H9 (cell line): ENCODE measurements around the gene CSTPP1. TPM values are rescaled to one million over a fixed set of nuclear protein-coding genes. Genes with fewer than 3 reads are reported as not detected.
"Not testable (repeated sequence)": the region's sequence is repeated elsewhere in the genome, so short reads cannot be mapped to it uniquely, and the experiment has no call there.

Experiments used
- DNase-seq: peaks from one replicate; pipeline ENCODE4 v3.0.0-alpha.2; 2017
- H2AFZ ChIP-seq: one replicate; pipeline ENCODE4 v1.6.1; 2013; ENCODE audit warnings: mild to moderate bottlenecking, low read length, control low read depth, moderate library complexity
- H2AK5ac ChIP-seq: 2 replicates; pipeline ENCODE4 v1.6.1; 2013; ENCODE audit warnings: low read length, control low read depth, mixed read lengths; ENCODE audit not compliant: insufficient read length
- H2BK120ac ChIP-seq: one replicate; pipeline ENCODE4 v1.6.1; 2013; ENCODE audit warnings: low read depth, mild to moderate bottlenecking, low read length, control low read depth, inconsistent platforms; ENCODE audit not compliant: poor library complexity, severe bottlenecking
- H2BK12ac ChIP-seq: 2 replicates; pipeline ENCODE4 v1.6.1; 2013; ENCODE audit warnings: low read length, control low read depth, mixed read lengths, low read depth; ENCODE audit not compliant: insufficient read length
- H2BK15ac ChIP-seq: 2 replicates; pipeline ENCODE4 v1.6.1; 2013; ENCODE audit warnings: low read depth, low read length, control low read depth
- H2BK20ac ChIP-seq: one replicate; pipeline ENCODE4 v1.6.1; 2013; ENCODE audit warnings: low read depth, mild to moderate bottlenecking, low read length, control low read depth, inconsistent platforms; ENCODE audit not compliant: poor library complexity, severe bottlenecking
- H2BK5ac ChIP-seq: 2 replicates; pipeline ENCODE4 v1.6.1; 2013; ENCODE audit warnings: low read length, control low read depth, mixed read lengths; ENCODE audit not compliant: insufficient read length
- H3K14ac ChIP-seq: 2 replicates; pipeline ENCODE4 v1.6.1; 2013; ENCODE audit warnings: low read length, control low read depth; ENCODE audit not compliant: insufficient read depth
- H3K18ac ChIP-seq: 2 replicates; pipeline ENCODE4 v1.6.1; 2013; ENCODE audit warnings: low read depth, mild to moderate bottlenecking, mixed read lengths, low read length, control low read depth; ENCODE audit not compliant: insufficient read length
- H3K23ac ChIP-seq: 2 replicates; pipeline ENCODE4 v1.6.1; 2013; ENCODE audit warnings: low read length, control low read depth, mixed read lengths, low read depth; ENCODE audit not compliant: insufficient read length
- H3K23me2 ChIP-seq: 2 replicates; pipeline ENCODE4 v1.6.1; 2013; ENCODE audit warnings: low read depth, mild to moderate bottlenecking, mixed read lengths, low read length, control low read depth; ENCODE audit not compliant: insufficient read length, poor library complexity, severe bottlenecking
- H3K27ac ChIP-seq: 2 replicates; pipeline ENCODE4 v1.5.1; 2013; ENCODE audit warnings: low read length, control low read depth, mixed read lengths, low read depth; ENCODE audit not compliant: insufficient read length
- H3K27me3 ChIP-seq: 2 replicates; pipeline ENCODE4 v1.6.1; 2013; ENCODE audit warnings: low read length, control low read depth, inconsistent platforms; ENCODE audit not compliant: insufficient read depth
- H3K4ac ChIP-seq: 2 replicates; pipeline ENCODE4 v1.6.1; 2013; ENCODE audit warnings: low read depth, mild to moderate bottlenecking, control low read depth, inconsistent platforms, low read length, moderate library complexity
- H3K4me1 ChIP-seq: 2 replicates; pipeline ENCODE4 v1.6.1; 2013; ENCODE audit warnings: low read length, control low read depth, inconsistent platforms; ENCODE audit not compliant: insufficient read depth
- H3K4me2 ChIP-seq: 2 replicates; pipeline ENCODE4 v1.6.1; 2013; ENCODE audit warnings: low read length, control low read depth, mixed read lengths; ENCODE audit not compliant: insufficient read length, insufficient read depth
- H3K56ac ChIP-seq: 2 replicates; pipeline ENCODE4 v1.6.1; 2013; ENCODE audit warnings: low read depth, mild to moderate bottlenecking, mixed read lengths, low read length, control low read depth; ENCODE audit not compliant: insufficient read length
- H3K79me1 ChIP-seq: 2 replicates; pipeline ENCODE4 v1.6.1; 2013; ENCODE audit warnings: low read depth, mild to moderate bottlenecking, moderate library complexity, low read length, control low read depth, inconsistent platforms; ENCODE audit not compliant: insufficient read depth, poor library complexity, severe bottlenecking
- H3K79me2 ChIP-seq: 2 replicates; pipeline ENCODE4 v1.6.1; 2013; ENCODE audit warnings: low read length, control low read depth, inconsistent platforms; ENCODE audit not compliant: insufficient read depth
- H3K9ac ChIP-seq: 2 replicates; pipeline ENCODE4 v1.6.1; 2013; ENCODE audit warnings: low read length, control low read depth, mixed read lengths; ENCODE audit not compliant: insufficient read length; ENCODE audit errors: extremely low read depth
- H3K9me3 ChIP-seq: one replicate; pipeline ENCODE4 v1.6.1; 2013; ENCODE audit warnings: low read depth, low read length, inconsistent platforms; ENCODE audit not compliant: control insufficient read depth
- H3T11ph ChIP-seq: one replicate; pipeline ENCODE4 v1.6.1; 2013; ENCODE audit warnings: mild to moderate bottlenecking, low read length, control low read depth, inconsistent platforms
- H4K20me1 ChIP-seq: one replicate; pipeline ENCODE4 v1.6.1; 2013; ENCODE audit not compliant: control insufficient read depth, insufficient read length, insufficient read depth
- H4K5ac ChIP-seq: 2 replicates; pipeline ENCODE4 v1.6.1; 2013; ENCODE audit warnings: low read depth, mild to moderate bottlenecking, mixed read lengths, low read length, control low read depth; ENCODE audit not compliant: insufficient read length
- H4K8ac ChIP-seq: replicated peaks from 2 replicates; pipeline ENCODE4 v1.6.1; 2013; ENCODE audit warnings: low read length, control low read depth, mixed read lengths, low read depth; ENCODE audit not compliant: insufficient read length
- H4K91ac ChIP-seq: 2 replicates; pipeline ENCODE4 v1.6.1; 2013; ENCODE audit warnings: low read depth, mild to moderate bottlenecking, moderate library complexity, mixed read lengths, low read length, control low read depth; ENCODE audit not compliant: insufficient read length
- H3K27ac Mint-ChIP-seq, 3 experiments: 2 replicates in 2 of 3; 3 replicates in 1 of 3; pipeline ENCODE4 v1.8.0; 2020 to 2021; ENCODE audit warnings: mixed read lengths in 3 of 3, mild to moderate bottlenecking in 1 of 3, moderate library complexity in 1 of 3
- H3K27me3 Mint-ChIP-seq: 2 replicates; pipeline ENCODE4 v1.8.0; 2021; ENCODE audit warnings: low read depth, mild to moderate bottlenecking, moderate library complexity, mixed read lengths
- H3K36me3 Mint-ChIP-seq, 3 experiments: 2 replicates in 2 of 3; 3 replicates in 1 of 3; pipeline ENCODE4 v1.8.0; 2020 to 2021; ENCODE audit warnings: low read depth in 3 of 3, mixed read lengths in 3 of 3; ENCODE audit not compliant: insufficient read depth in 1 of 3
- H3K4me1 Mint-ChIP-seq, 2 experiments: 2 replicates each; pipeline ENCODE4 v1.8.0; 2020; ENCODE audit warnings: mixed read lengths in 2 of 2
- H3K4me3 Mint-ChIP-seq, 2 experiments: 2 replicates in 1 of 2; 3 replicates in 1 of 2; pipeline ENCODE4 v1.8.0; 2020 to 2021; ENCODE audit warnings: mild to moderate bottlenecking in 2 of 2, mixed read lengths in 2 of 2, moderate library complexity in 1 of 2
- H3K9me3 Mint-ChIP-seq, 2 experiments: 2 replicates in 1 of 2; 3 replicates in 1 of 2; pipeline ENCODE4 v1.8.0; 2020; ENCODE audit warnings: mild to moderate bottlenecking in 2 of 2, mixed read lengths in 2 of 2, moderate library complexity in 1 of 2
- WGBS: extraction: QIAGEN DNeasy Blood & Tissue Kit; methylation state at CpG from one replicate; pipeline ENCODE4 v1.1.7; 2013; ENCODE audit warnings: missing lambda C conversion rate, low lambda C conversion rate, mixed read lengths; ENCODE audit not compliant: insufficient read length; ENCODE audit errors: extremely low coverage; 5-methylcytosine and 5-hydroxymethylcytosine counted together
- total RNA-seq: library from RNA; stranded (reverse); gene quantifications from 2 replicates; pipeline ENCODE4 v1.2.1, GENCODE V29; 2021
- TF ChIP-seq, protein P1 (sequence below): fragments of 200-600 bp; sonication (generic); conservative IDR thresholded peaks from 3 replicates; pipeline ENCODE4 v1.8.0; 2021; ENCODE audit warnings: antibody characterized with exemption, mild to moderate bottlenecking

CSTPP1 gene
- total RNA-seq, 1 experiment from 2014 or later = 21.2 TPM

DNA sequence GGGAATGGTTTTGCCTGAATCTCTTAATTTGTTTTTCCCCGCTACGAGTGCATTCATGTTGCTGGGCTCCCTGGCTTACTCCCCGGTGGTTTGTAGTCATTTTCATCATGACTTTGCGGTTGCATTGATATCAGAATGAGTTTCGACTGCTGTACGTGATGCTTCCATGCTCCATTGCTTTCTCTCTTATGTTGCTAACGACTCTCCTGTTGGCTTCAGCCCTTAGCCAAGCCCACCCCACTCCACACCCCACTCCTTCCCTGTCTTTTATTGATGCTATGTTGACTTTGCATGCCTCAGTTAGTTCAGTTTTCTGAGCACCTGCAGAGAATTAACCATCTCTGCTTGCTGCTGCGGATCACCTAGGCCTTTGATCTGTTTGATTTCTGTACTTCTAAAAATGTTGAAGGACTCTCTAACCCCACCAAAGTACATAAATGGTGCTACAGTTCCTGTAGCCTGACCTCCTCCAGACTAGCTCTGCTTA, 174.8 kb downstream of the CSTPP1 start:
- Histone ChIP-seq H4K5ac (no peak overlapping the region), H3K9me3 (no peaks in the 10 kb centered on the region), H3K23ac (no peak overlapping the region), H3K27me3 (no peaks in the 10 kb centered on the region), H2BK120ac (no peak overlapping the region), H3K79me1 (no peaks in the 10 kb centered on the region), H2AK5ac (no peak overlapping the region), H2BK20ac (no peak overlapping the region), H4K91ac (no peak overlapping the region), H3K27ac (no peak overlapping the region), H3K23me2 (no peaks in the 10 kb centered on the region), H3K4me1 (no peaks in the 10 kb centered on the region), H3K79me2 (no peaks in the 10 kb centered on the region), H3K9ac (no peak overlapping the region), H4K8ac (no peak overlapping the region), H2BK15ac (no peak overlapping the region), H3K4me2 (no peak overlapping the region), H2BK5ac (no peak overlapping the region), H2BK12ac (no peak overlapping the region), H3K14ac (no peak overlapping the region), H4K20me1 (no peaks in the 10 kb centered on the region), H2AFZ (no peak overlapping the region), H3K56ac (no peak overlapping the region), H3T11ph (no peak overlapping the region), H3K18ac (no peak overlapping the region), H3K4ac (no peak overlapping the region)
- H3K4me1 Mint-ChIP-seq = no peaks in the 10 kb centered on the region
- WGBS = no CpG with 5 or more reads among the region's 8 CpGs
- TF ChIP-seq, protein P1, sequence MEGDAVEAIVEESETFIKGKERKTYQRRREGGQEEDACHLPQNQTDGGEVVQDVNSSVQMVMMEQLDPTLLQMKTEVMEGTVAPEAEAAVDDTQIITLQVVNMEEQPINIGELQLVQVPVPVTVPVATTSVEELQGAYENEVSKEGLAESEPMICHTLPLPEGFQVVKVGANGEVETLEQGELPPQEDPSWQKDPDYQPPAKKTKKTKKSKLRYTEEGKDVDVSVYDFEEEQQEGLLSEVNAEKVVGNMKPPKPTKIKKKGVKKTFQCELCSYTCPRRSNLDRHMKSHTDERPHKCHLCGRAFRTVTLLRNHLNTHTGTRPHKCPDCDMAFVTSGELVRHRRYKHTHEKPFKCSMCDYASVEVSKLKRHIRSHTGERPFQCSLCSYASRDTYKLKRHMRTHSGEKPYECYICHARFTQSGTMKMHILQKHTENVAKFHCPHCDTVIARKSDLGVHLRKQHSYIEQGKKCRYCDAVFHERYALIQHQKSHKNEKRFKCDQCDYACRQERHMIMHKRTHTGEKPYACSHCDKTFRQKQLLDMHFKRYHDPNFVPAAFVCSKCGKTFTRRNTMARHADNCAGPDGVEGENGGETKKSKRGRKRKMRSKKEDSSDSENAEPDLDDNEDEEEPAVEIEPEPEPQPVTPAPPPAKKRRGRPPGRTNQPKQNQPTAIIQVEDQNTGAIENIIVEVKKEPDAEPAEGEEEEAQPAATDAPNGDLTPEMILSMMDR = no peak
- H3K4me3 Mint-ChIP-seq = no peak overlapping the region
- H3K27ac Mint-ChIP-seq = peak overlapping the region in 1 of 3 experiments; percentile 16; a peak in 1 of 7 replicates
- H3K36me3 Mint-ChIP-seq = no peaks in the 10 kb centered on the region
- no peaks in the 10 kb centered on the region for H3K9me3 Mint-ChIP-seq
- no peak for DNase-seq
- no peaks in the 10 kb centered on the region; the same call in 1 of the 2 replicates for H3K27me3 Mint-ChIP-seq

DNA sequence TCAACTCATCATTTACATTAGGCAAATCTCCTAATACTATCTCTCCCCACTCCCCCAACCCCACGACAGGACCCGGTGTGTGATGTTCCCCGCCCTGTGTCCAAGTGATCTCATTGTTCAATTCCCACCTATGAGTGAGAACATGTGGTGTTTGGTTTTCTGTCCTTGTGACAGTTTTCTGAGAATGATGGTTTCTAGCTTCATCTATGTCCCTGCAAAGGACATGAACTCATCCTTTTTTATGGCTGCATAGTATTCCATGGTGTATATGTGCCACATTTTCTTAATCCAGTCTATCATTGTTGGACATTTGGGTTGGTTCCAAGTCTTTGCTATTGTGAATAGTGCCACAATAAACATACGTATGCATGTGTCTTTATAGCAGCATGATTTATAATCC, 176.4 kb downstream of the CSTPP1 start:
- no CpG with 5 or more reads among the region's 4 CpGs for WGBS
- H3K9me3 ChIP-seq, DNase-seq, H2BK5ac ChIP-seq, H3K4ac ChIP-seq, H3K4me1 Mint-ChIP-seq, H3K4me3 Mint-ChIP-seq, H4K20me1 ChIP-seq, H2BK120ac ChIP-seq, H2AFZ ChIP-seq, H3K4me1 ChIP-seq, H3T11ph ChIP-seq, H3K14ac ChIP-seq, H2BK20ac ChIP-seq, H3K27ac Mint-ChIP-seq, H2BK12ac ChIP-seq, H3K27ac ChIP-seq, H3K56ac ChIP-seq, H3K79me1 ChIP-seq, H2AK5ac ChIP-seq, H3K27me3 Mint-ChIP-seq, H3K36me3 Mint-ChIP-seq, H3K23ac ChIP-seq, H2BK15ac ChIP-seq, H4K91ac ChIP-seq, H3K79me2 ChIP-seq, H3K4me2 ChIP-seq, H4K8ac ChIP-seq, H4K5ac ChIP-seq, H3K27me3 ChIP-seq, H3K18ac ChIP-seq, H3K9ac ChIP-seq, H3K23me2 ChIP-seq, H3K9me3 Mint-ChIP-seq: not testable (repeated sequence)
